NCI-H146 treated with DMSO at 0.1 percent for 48 hours (cell line): ENCODE measurements around the gene TENT4A.
A peak's percentile ranks its signal among the peaks of the same experiment; 100 is the strongest.
"Not testable (repeated sequence)": the region's sequence is repeated elsewhere in the genome, so short reads cannot be mapped to it uniquely, and the experiment has no call there.

Source experiments
- DNase-seq: peaks from one replicate; lab custom pipeline; 2025; ENCODE audit not compliant: unreplicated experiment; lab: John Stamatoyannopoulos, UW

TENT4A gene

DNA sequence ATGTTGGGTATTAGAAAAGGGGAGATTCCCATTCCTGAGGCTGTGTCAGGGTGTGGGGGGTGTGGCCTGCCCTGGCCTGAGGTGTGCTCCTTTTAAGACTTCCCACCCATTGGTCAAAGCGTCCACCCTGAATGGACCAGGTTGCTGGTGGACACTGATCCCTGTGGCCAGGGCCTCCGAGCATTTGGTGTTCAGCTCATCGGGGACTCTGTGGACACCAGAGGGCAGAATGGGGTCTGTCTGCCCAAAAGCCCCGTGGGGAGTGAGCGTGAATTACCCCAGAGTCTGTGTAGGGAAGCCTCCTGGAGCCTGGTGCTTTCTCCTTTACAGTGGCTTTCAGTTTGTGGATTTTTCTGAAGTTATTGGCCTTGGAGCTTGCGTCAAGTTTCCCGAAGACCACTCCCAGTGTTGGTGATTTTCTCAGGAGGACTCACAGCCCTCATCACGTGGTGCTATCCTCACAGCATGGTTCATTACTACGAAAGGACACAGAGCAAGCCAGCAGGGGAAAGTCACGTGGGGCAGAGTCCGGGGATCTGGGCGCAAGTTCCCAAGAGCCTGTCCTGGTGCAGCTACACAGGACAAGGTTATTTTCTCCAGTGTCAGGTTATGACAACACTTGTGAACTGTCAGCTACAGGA is 55.5 kb downstream of the TENT4A start:
- DNase-seq = no peak

- no peak for DNase-seq
Measured at GRCh38 chr5:6770826-6771607, 57.8 kb downstream of the TENT4A start.

DNA sequence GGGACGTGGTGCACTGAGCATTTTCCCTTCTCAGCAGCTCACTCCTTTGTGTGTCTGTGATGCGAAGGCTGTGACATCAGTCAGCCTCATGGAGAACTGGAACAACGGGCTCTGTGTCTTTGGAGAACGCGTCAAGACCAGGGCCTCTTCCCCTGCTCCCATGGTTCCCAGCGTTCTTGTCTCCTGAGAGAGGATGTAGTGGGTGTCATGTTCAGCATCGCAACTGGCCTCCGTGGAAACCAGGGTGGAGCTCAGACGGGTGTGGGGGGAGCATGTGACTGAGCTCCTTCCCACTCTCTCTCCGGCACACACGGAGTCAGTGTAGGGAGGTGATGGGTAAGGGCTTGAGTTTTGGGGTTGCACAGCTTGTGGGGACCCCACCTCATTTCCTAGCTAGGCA is 59.7 kb downstream of the TENT4A start:
- DNase-seq = no peak

GRCh38 chr5:6773342-6774035 is 60.3 kb downstream of the TENT4A start:
- peak; percentile 67 for DNase-seq

DNA sequence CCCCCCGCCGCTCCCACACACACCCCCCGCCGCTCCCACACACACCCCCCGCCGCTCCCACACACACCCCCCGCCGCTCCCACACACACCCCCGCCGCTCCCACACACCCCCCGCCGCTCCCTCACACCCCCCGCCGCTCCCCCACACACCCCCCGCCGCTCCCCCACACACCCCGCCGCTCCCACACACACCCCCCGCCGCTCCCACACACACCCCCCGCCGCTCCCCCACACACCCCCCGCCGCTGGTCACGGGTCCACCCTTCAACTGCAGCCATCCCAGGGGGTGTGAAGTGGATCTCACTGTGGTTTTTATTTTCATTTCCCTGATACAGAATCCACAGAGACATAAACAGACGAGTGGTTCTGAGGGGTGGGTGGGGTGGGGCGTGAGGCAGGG is 61.0 kb downstream of the TENT4A start:
- not testable (repeated sequence) for DNase-seq

- DNase-seq = no peak
Measured at GRCh38 chr5:6774721-6775204, 61.5 kb downstream of the TENT4A start.

DNA sequence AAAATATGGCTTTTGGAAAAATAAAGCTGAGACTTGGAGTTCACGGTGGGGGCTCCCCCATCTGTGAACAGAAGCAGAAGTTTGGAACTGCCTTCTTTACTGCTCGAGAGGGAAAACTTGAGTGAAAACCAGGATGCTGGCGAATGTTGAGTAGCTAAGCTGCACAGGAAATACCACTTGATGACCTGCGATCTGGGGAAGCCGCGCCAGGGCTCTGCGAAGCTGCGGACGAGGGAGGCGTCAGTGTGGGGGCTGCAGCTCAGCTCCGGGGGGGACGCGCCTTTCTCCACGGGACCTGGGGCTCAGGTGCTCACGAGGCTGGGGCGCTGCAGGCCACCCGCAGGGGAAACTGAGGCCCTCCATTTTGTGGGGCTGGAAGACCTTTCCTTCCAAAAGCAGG is 62.3 kb downstream of the TENT4A start:
- no peak for DNase-seq

DNA sequence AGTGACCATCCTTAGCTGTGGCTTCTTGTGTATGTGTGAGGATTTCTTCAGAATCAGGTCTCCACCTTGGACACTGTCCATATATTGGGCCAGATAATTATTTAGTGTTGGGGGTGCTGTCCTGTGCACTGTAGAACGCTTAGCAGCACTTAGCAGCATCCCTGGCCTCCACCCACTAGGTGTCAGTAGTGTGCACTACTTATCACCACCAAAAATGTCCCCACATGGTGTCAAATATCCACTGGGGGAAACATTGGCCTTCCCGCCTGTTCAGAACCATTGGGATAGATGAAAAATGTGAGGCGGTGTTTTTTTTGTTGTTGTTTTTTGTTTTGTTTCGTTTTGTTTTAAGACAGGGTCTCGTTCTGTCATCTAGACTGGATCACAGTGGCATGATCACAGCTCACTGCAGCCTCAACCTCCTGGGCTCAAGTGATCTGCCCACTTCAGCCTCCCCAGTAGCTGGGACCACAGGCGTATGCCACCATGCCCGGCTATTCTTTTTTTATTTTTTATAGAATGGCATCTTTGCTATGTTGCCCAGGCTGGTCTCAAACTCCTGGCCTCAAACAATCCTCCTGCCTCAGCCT is 67.7 kb downstream of the TENT4A start:
- DNase-seq = no peak

DNA sequence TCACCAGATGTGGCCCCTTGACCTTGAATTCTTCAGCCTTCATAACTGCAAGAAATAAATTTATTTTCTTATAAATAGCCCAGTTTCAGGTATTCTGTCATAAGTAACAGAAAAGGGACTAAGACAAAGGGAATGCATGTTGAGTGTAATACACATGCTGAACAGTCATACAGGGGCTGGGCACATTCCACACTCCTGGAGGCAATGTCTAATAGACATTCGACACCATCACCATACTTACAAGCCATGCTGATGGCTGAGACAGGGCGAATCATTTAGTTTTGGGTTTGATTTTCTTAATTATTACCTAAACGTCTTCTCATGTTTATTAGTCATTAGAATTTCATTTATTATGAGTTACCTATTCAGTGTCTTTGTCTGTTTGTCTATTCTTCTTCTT is 68.5 kb downstream of the TENT4A start:
- no peak for DNase-seq

DNA sequence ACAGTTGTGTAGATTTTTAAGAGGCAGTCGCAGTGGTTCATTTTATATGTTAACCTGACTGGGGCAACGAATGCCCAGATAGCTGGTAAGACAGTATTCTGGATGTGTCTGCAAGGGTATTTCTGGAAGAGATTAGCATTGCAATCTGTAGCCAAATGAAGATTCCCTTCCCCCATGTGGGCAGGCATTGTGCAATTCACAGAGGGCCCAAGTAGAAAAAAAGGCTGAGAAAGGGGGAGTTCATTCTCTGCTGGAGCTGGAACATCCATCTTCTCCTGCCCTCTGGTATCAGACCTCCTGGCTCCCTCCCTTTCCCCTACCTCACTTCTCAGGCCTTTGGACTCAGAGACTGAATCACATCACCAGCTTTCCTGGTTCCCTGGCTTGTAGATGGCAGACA is 70.6 kb downstream of the TENT4A start:
- DNase-seq = no peak

GRCh38 chr5:6784481-6784880 is 71.2 kb downstream of the TENT4A start:
- no peak for DNase-seq

GRCh38 chr5:6785161-6785860 is 72.1 kb downstream of the TENT4A start:
- no peak for DNase-seq

GRCh38 chr5:6785861-6786180 is 72.6 kb downstream of the TENT4A start:
- no peak for DNase-seq

GRCh38 chr5:6786786-6787495 is 73.7 kb downstream of the TENT4A start:
- DNase-seq = no peak

- no peak for DNase-seq
Measured at GRCh38 chr5:6787941-6788340, 74.7 kb downstream of the TENT4A start.

DNA sequence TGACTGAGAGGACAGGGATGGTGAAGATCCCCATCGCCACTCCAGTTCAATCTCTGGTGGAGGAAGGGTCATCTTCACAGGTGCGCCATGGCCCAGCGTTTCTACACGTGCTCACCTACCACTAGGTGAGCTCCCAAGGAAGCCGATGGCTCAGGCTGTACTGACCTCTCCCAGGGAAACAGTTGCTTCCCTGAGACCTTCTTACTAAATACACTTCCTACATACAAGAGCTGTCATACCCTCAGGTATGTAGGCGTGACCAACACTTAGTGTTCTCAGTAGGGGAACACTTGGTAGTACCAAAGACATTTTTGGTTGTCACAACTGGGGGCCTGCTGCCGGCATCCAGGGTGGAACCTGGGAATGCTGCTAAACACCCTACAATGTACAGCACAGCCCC is 75.2 kb downstream of the TENT4A start:
- no peak for DNase-seq

DNA sequence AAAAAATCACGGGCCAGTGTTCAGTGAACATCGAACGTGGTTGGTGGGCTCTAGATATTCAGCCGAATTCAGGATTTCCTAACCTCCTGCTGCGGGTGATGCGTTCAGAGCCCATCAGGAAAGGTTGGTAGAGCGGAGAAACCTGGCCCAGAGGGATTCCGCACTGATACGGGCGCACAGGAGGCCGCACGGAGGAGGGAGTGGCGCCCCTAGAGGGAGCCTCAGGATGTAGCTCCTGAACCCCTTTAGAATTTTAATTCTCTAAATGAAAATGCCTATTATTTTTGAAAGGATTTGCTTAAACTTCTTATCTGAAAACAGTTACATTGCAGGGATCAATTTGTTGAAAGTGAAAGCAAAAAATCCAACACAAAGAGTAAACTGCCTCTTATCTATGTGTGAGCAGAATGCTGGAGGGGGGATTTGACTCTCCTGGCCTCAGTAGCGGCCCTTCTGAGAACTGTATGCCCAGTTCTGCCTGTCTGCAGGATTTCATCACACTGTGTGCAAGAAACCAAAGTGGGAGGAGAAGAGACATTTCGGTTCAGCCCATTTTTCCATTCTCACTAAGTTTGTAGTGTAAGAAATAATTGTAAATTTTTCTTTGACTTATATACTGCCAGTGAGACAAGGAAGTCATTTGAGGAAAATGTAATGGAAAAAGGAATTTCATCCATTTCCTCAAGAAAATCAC is 75.9 kb downstream of the TENT4A start:
- DNase-seq = no peak

- no peak for DNase-seq
Measured at GRCh38 chr5:6790346-6790865, 77.2 kb downstream of the TENT4A start.

DNA sequence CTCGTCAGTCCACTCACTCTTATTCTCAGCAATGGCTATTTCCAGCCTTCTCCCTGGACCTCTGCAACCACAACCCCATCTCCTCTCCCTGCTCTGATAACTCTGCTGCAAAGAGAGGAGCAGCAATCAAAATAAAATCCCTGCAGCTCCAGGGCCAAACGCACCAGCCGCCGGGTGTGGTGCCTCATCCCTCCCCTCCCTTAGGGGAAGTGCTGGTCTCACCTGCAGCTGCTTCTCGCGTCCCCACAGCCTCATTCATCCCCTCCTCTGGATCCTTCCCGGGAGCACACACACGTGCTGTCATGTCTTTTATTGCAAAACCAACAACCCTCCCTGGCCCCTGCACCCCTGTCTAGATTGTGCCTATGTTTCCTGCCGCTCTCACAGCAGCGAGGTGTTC is 77.8 kb downstream of the TENT4A start:
- peak; percentile 24 for DNase-seq

GRCh38 chr5:6792376-6792775 is 79.1 kb downstream of the TENT4A start:
- DNase-seq = no peak
